Ishikawa (cell line): ENCODE data around the gene ZDHHC15.

Source experiments
- CEBPB ChIP-seq: IDR thresholded peaks from 2 replicates; pipeline ENCODE4 v1.6.1; 2012
- CREB1 ChIP-seq: IDR thresholded peaks from 2 replicates; pipeline ENCODE4 v1.6.1; 2012; ENCODE audit warnings: low read depth
- EGR1 ChIP-seq: IDR thresholded peaks from 2 replicates; pipeline ENCODE4 v1.6.1; 2012
- EP300 ChIP-seq: IDR thresholded peaks from 2 replicates; pipeline ENCODE4 v1.6.1; 2012; ENCODE audit warnings: borderline replicate concordance
- FOXM1 ChIP-seq: IDR thresholded peaks from 2 replicates; pipeline ENCODE4 v1.6.1; 2012; ENCODE audit warnings: low read depth, borderline replicate concordance
- MAX ChIP-seq: IDR thresholded peaks from 2 replicates; pipeline ENCODE4 v1.6.1; 2012
- NFIC ChIP-seq: IDR thresholded peaks from 2 replicates; pipeline ENCODE4 v1.6.1; 2012
- RAD21 ChIP-seq: IDR thresholded peaks from 2 replicates; pipeline ENCODE4 v1.6.1; 2012; ENCODE audit warnings: low read depth
- TAF1 ChIP-seq: IDR thresholded peaks from 2 replicates; pipeline ENCODE4 v1.6.1; 2012; ENCODE audit warnings: low read depth, mild to moderate bottlenecking
- TCF12 ChIP-seq: IDR thresholded peaks from 2 replicates; pipeline ENCODE4 v1.6.1; 2012; ENCODE audit warnings: low read depth
- TEAD4 ChIP-seq: IDR thresholded peaks from 2 replicates; pipeline ENCODE4 v1.6.1; 2012
- USF1 ChIP-seq: IDR thresholded peaks from 2 replicates; pipeline ENCODE4 v1.6.1; 2012
- YY1 ChIP-seq: IDR thresholded peaks from 2 replicates; pipeline ENCODE4 v1.6.1; 2012; ENCODE audit warnings: low read depth
- ZBTB7A ChIP-seq: IDR thresholded peaks from 2 replicates; pipeline ENCODE4 v1.6.1; 2012; ENCODE audit warnings: low read depth
- TF ChIP-seq, protein P1 (sequence below): IDR thresholded peaks from 2 replicates; pipeline ENCODE4 v1.6.1; 2012; ENCODE audit warnings: low read depth, mild to moderate bottlenecking

ZDHHC15 gene

DNA sequence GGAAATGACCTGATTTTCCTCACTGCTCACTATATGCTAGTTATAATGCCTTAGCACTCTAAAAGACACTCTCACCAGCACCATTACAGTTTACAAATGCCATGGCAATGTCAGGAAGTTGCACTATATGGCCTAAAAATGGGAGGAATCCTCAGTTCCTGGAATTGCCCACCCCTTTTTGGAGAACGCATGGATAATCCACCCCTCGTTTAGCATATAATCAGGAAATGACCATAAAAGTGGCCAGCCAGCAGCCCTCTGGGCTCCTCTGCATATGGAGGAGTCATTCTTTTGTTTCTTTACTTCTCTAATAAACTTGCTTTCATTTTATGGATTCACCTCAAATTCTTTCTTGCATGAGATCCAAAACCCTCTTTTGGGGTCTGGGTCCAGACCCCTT is 156.0 kb downstream of the ZDHHC15 start:
- TF ChIP-seq TEAD4, result no peak
- no peak for TF ChIP-seq CEBPB
- no peak for TF ChIP-seq YY1
- TF ChIP-seq EP300, result no peak
- no peak for TF ChIP-seq NFIC
- TF ChIP-seq USF1, result no peak
- no peak for TF ChIP-seq TCF12
- TF ChIP-seq TAF1, result no peak
- TF ChIP-seq CREB1, result no peak
- no peak for TF ChIP-seq RAD21
- TF ChIP-seq EGR1, result no peak

DNA sequence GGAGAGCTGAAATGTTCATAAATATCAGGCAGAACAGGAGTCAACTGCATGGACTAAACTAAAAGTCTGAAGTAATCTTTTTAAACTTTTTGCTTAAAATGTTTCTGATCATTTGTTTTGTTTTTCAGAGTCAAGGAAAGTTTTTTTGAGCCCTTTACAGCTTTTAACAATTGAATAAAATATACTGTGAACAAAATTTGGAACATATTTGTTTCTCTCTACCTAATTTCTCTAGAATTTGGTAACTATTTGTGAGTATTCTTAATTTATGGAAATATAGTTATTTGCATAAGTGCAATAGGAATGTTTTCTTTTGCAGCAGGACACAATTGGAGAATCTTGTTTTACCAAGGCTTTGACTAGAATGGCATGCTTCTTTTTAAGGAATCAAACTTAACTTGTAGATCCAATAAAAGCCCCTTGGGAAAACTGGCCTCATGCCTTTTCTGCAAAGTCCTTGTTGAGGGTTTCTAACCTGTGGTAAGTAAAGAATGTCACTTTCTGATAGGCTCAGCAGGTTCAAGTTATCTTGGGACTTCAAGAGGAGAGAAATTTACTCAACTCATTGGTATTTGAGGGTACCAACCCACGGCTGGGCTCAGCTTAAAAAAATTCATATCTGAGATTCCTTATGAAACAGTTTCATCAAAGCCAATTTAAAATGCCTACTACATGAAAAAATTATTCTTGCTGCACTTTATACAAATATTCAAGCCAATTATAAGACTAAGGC is 157.4 kb downstream of the ZDHHC15 start:
- TF ChIP-seq TEAD4, result no peak
- TF ChIP-seq EGR1, result no peak
- TF ChIP-seq TAF1, result no peak
- TF ChIP-seq USF1, result no peak
- TF ChIP-seq EP300, result no peak
- TF ChIP-seq TCF12, result no peak
- TF ChIP-seq FOXM1, result no peak
- TF ChIP-seq CREB1, result no peak
- no peak for TF ChIP-seq ZBTB7A
- TF ChIP-seq MAX, result no peak
- TF ChIP-seq NFIC, result no peak
- TF ChIP-seq CEBPB, result no peak
- no peak for TF ChIP-seq YY1
- TF ChIP-seq, protein P1, sequence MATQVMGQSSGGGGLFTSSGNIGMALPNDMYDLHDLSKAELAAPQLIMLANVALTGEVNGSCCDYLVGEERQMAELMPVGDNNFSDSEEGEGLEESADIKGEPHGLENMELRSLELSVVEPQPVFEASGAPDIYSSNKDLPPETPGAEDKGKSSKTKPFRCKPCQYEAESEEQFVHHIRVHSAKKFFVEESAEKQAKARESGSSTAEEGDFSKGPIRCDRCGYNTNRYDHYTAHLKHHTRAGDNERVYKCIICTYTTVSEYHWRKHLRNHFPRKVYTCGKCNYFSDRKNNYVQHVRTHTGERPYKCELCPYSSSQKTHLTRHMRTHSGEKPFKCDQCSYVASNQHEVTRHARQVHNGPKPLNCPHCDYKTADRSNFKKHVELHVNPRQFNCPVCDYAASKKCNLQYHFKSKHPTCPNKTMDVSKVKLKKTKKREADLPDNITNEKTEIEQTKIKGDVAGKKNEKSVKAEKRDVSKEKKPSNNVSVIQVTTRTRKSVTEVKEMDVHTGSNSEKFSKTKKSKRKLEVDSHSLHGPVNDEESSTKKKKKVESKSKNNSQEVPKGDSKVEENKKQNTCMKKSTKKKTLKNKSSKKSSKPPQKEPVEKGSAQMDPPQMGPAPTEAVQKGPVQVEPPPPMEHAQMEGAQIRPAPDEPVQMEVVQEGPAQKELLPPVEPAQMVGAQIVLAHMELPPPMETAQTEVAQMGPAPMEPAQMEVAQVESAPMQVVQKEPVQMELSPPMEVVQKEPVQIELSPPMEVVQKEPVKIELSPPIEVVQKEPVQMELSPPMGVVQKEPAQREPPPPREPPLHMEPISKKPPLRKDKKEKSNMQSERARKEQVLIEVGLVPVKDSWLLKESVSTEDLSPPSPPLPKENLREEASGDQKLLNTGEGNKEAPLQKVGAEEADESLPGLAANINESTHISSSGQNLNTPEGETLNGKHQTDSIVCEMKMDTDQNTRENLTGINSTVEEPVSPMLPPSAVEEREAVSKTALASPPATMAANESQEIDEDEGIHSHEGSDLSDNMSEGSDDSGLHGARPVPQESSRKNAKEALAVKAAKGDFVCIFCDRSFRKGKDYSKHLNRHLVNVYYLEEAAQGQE, result no peak
- TF ChIP-seq RAD21, result no peak

DNA sequence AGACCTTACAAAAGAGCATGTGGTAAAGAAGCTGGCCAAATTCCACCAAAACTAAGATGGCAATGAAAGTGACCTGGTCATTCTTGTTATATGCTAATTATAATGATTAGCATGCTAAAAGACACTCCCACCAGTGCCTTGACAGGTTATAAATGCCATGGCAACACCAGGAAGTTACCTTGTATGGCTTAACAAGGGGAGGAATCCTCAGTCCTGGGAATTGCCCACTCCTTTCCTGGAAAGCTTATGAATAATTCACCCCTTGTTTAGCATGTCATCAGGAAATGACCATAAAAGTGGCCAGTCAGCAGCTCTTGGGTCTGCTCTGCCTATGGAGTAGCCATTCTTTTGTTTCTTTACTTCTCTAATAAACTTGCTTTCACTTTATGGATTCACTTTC is 161.0 kb downstream of the ZDHHC15 start:
- TF ChIP-seq NFIC (no peak), TAF1 (no peak), TEAD4 (no peak), YY1 (no peak), USF1 (no peak), CREB1 (no peak), EGR1 (no peak), RAD21 (no peak), CEBPB (no peak), FOXM1 (no peak), EP300 (no peak), MAX (no peak), TCF12 (no peak), ZBTB7A (no peak)
- TF ChIP-seq, protein P1, result no peak

DNA sequence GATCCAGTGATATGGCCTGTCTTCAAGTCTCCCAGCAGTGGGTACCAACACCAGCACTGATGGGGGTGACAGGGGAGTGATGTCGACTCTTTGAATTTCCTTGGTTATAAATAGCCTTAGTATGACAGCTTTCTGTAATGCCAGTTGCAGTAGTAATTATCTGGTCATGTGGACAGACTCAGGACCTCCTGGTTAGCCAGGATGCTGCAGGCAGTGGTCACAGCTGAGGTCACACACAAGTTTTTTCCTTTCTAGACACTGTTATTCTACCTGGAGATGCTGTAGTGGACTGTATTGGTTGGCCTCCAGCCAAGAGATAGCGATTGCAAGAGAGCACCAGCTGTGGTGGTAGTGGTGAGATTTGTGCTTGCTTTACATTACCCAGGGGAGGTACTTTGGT is 185.3 kb downstream of the ZDHHC15 start:
- TF ChIP-seq TAF1 (no peak), FOXM1 (no peak), TCF12 (no peak), EGR1 (no peak), NFIC (no peak), TEAD4 (no peak), RAD21 (no peak), USF1 (no peak), CREB1 (no peak), MAX (no peak), YY1 (no peak), EP300 (no peak), ZBTB7A (no peak), CEBPB (no peak)
- TF ChIP-seq, protein P1, result no peak
